ENCODE data around the gene CAMSAP3. TPM values are rescaled to one million over a fixed set of nuclear protein-coding genes. Genes with fewer than 3 reads are reported as not detected.

Gene CAMSAP3
- total RNA-seq, 1 donor from 2014 or later: 25.6 TPM

DNA sequence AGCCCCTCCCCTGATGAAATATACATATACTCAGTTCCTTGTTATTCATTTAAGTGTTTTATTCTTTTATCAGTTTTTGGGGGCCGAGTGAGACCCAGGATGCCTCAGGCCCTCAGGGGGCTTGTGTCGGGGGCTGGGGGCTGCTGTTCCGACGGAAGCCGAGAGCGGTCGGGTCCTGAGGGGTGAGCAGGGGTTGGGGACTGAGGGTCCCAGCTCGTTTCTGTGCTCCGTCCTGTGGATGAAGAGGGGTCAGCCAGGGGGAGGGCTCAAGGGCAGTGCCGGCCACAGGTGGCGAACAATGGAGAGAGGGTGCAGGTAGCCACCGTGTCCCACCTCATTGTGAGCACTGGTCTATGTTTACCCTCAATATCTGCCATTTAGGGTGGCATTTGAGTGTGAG lies 35.9 kb downstream of the CAMSAP3 start:
- Histone ChIP-seq H3K9me3 (no peaks in the 10 kb centered on the region), H3K4me3 (no peak overlapping the region), H3K27me3 (ENCODE audit: low read depth) (no peaks in the 10 kb centered on the region), H3K36me3 (peaks cover 20% of the 10 kb centered on the region), H3K4me1 (peaks cover 38% of the 10 kb centered on the region), H3K27ac (no peak overlapping the region)
- intact Hi-C loops (cut with DNase I): no loop called here
- DNase-seq (no peak), ATAC-seq (no peak)
- TF ChIP-seq, protein P1, sequence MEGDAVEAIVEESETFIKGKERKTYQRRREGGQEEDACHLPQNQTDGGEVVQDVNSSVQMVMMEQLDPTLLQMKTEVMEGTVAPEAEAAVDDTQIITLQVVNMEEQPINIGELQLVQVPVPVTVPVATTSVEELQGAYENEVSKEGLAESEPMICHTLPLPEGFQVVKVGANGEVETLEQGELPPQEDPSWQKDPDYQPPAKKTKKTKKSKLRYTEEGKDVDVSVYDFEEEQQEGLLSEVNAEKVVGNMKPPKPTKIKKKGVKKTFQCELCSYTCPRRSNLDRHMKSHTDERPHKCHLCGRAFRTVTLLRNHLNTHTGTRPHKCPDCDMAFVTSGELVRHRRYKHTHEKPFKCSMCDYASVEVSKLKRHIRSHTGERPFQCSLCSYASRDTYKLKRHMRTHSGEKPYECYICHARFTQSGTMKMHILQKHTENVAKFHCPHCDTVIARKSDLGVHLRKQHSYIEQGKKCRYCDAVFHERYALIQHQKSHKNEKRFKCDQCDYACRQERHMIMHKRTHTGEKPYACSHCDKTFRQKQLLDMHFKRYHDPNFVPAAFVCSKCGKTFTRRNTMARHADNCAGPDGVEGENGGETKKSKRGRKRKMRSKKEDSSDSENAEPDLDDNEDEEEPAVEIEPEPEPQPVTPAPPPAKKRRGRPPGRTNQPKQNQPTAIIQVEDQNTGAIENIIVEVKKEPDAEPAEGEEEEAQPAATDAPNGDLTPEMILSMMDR (IDR thresholded peaks at IDR 0.05): no peak

GRCh38 chr19:7632340-7633203 lies 36.9 kb downstream of the CAMSAP3 start:
- no peak overlapping the region for H3K27ac ChIP-seq
- no peaks in the 10 kb centered on the region for H3K9me3 ChIP-seq
- intact Hi-C loops (cut with DNase I): no loop called here
- H3K36me3 ChIP-seq: peaks cover 12% of the 10 kb centered on the region
- H3K4me1 ChIP-seq: peaks cover 36% of the 10 kb centered on the region
- DNase-seq (no peak), ATAC-seq (no peak)
- peaks cover 4% of the 10 kb centered on the region for H3K27me3 ChIP-seq (ENCODE audit: low read depth)
- H3K4me3 ChIP-seq: no peak overlapping the region
- TF ChIP-seq, protein P1 (IDR thresholded peaks at IDR 0.05): no peak

GRCh38 chr19:7633698-7634097 lies 38.0 kb downstream of the CAMSAP3 start, which contains the start of gene PCP2:
Gene PCP2 (minus strand): TSS chr19:7633719. CDS start chr19:7633457, 262 bp downstream.
- H3K27ac ChIP-seq: no peak within 1 kb of the TSS
- TF ChIP-seq, protein P1 (IDR thresholded peaks at IDR 0.05): no peak
- DNase-seq (no peak), ATAC-seq (no peak)
- no peaks in the 10 kb centered on the region for H3K9me3 ChIP-seq
- H3K36me3 ChIP-seq: peaks cover 12% of the 10 kb centered on the region
- H3K4me1 ChIP-seq: peaks cover 36% of the 10 kb centered on the region
- H3K27me3 ChIP-seq (ENCODE audit: low read depth): peaks cover 7% of the 10 kb centered on the region
- intact Hi-C loops (cut with DNase I): no loop called here
- H3K4me3 ChIP-seq: no peak within 1 kb of the TSS

DNA sequence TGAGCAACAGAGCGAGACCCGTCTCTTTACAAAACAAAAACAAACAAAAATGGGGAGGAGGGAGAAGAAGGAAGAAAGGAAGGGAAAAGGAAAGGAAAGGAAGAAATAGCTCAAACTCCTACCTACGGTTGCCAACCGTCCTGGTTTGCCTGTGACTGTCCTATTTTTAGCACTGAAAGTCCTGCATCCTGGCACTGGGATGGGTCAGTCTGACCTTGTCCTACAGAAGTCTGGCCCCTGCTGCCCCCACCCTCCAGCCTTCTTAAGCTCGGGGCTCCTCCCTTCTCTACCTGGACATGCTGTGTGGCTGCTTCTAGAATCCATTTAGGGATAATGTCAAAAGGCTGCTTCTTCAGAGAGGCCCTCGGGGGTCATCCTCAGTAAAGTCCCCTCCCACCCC lies 40.0 kb downstream of the CAMSAP3 start:
- H3K27ac ChIP-seq: no peak overlapping the region
- ATAC-seq (no peak), DNase-seq (no peak)
- intact Hi-C loops (cut with DNase I): no loop called here
- H3K4me1 ChIP-seq: peaks cover 36% of the 10 kb centered on the region
- TF ChIP-seq, protein P1 (IDR thresholded peaks at IDR 0.05): no peak
- H3K9me3 ChIP-seq: no peaks in the 10 kb centered on the region
- no peak overlapping the region for H3K4me3 ChIP-seq
- H3K27me3 ChIP-seq (ENCODE audit: low read depth): peaks cover 7% of the 10 kb centered on the region
- peaks cover 13% of the 10 kb centered on the region for H3K36me3 ChIP-seq

- H3K4me3 ChIP-seq: peak overlapping the region; percentile 86
- H3K27me3 ChIP-seq (ENCODE audit: low read depth): peaks cover 7% of the 10 kb centered on the region
- H3K27ac ChIP-seq: peak overlapping the region; percentile 96
- peaks cover 16% of the 10 kb centered on the region for H3K36me3 ChIP-seq
- H3K9me3 ChIP-seq: no peaks in the 10 kb centered on the region
- peaks cover 30% of the 10 kb centered on the region for H3K4me1 ChIP-seq
- intact Hi-C loops (cut with DNase I): no loop called here
- TF ChIP-seq, protein P1 (IDR thresholded peaks at IDR 0.05): no peak
- DNase-seq (no peak), ATAC-seq (no peak)
These were observed 40.6 kb downstream of the CAMSAP3 start for GRCh38 chr19:7636317-7636690.
